SU-DHL-6 (cell line): ENCODE measurements around the gene MUC5B.

Source experiments
- CTCF ChIP-seq: fragments of 200-600 bp; sonication (generic); IDR thresholded peaks from one replicate; pipeline ENCODE4 v1.5.1; 2017; ENCODE audit warnings: antibody characterized with exemption, mild to moderate bottlenecking, low read length, moderate library complexity; ENCODE audit not compliant: insufficient read depth, poor library complexity, severe bottlenecking
- EZH2phosphoT487 ChIP-seq: fragments of 200-600 bp; sonication (generic), shearing (Covaris generic); conservative IDR thresholded peaks from 2 replicates; pipeline ENCODE4 v1.6.1; 2018; ENCODE audit warnings: mild to moderate bottlenecking, antibody characterized with exemption, low read length, moderate library complexity, mixed read lengths

GRCh38 chr11:1181420-1181819 is 41.4 kb upstream of the MUC5B start:
- TF ChIP-seq CTCF, result no peak
- TF ChIP-seq EZH2phosphoT487, result no peak
